ENCODE results near the gene ARHGEF19. TPM values are rescaled to one million over a fixed set of nuclear protein-coding genes. Genes with fewer than 3 reads are reported as not detected.

ARHGEF19 gene
- total and polyA plus RNA-seq, 9 of the 15 experiments (the other 6 are each of a cell fraction or from before 2014, with no cell fraction given) = 0.73 to 21.0 (median 5.2) TPM

DNA sequence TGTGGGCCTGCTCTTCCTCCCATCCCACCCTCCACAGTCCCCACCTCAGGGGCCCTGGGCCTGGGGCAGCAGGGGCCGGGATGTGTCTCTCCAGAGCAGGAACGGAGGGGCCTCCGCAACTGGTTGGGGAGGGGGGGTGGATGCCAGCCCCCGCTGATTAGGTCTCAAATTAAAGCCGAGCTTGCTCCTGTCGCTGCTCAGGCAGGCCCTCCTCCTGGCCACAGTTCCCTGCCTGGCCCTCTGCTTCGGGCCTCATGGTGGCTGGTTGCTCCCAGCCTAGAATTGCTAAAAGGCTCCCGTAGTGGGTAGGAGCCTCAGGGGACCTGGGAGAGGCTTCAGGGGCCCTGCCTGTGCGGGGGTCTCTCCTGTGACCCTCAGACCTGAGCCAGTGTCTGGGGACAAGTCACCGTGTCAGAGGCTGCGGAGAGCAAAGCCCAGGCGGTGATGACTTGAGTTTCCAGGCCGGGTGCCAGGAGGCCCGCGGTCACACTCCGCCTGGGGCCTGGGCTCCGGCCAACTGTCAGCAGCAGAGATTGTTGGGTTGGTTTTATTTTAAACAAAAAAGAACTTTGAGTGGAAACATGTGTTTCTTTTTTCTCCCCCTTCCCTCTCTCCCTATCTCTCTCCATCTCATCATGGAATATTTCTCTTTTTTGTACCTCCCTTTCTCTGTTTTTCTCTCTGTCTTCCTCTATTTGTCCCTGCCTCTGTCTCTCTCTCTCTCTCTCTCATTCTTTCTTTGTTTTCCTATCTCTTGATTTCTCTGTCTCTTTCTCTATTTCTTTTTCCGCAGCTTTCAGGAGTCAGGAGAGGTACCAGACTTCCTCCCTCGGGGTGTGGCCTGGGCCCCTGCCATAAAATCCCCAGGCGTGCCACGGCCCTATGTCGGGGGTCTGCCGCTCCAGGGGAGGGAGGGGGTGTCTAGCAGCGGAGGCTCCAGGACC is 36.6 kb downstream of the ARHGEF19 start (continued):
- TF ChIP-seq, protein P1, sequence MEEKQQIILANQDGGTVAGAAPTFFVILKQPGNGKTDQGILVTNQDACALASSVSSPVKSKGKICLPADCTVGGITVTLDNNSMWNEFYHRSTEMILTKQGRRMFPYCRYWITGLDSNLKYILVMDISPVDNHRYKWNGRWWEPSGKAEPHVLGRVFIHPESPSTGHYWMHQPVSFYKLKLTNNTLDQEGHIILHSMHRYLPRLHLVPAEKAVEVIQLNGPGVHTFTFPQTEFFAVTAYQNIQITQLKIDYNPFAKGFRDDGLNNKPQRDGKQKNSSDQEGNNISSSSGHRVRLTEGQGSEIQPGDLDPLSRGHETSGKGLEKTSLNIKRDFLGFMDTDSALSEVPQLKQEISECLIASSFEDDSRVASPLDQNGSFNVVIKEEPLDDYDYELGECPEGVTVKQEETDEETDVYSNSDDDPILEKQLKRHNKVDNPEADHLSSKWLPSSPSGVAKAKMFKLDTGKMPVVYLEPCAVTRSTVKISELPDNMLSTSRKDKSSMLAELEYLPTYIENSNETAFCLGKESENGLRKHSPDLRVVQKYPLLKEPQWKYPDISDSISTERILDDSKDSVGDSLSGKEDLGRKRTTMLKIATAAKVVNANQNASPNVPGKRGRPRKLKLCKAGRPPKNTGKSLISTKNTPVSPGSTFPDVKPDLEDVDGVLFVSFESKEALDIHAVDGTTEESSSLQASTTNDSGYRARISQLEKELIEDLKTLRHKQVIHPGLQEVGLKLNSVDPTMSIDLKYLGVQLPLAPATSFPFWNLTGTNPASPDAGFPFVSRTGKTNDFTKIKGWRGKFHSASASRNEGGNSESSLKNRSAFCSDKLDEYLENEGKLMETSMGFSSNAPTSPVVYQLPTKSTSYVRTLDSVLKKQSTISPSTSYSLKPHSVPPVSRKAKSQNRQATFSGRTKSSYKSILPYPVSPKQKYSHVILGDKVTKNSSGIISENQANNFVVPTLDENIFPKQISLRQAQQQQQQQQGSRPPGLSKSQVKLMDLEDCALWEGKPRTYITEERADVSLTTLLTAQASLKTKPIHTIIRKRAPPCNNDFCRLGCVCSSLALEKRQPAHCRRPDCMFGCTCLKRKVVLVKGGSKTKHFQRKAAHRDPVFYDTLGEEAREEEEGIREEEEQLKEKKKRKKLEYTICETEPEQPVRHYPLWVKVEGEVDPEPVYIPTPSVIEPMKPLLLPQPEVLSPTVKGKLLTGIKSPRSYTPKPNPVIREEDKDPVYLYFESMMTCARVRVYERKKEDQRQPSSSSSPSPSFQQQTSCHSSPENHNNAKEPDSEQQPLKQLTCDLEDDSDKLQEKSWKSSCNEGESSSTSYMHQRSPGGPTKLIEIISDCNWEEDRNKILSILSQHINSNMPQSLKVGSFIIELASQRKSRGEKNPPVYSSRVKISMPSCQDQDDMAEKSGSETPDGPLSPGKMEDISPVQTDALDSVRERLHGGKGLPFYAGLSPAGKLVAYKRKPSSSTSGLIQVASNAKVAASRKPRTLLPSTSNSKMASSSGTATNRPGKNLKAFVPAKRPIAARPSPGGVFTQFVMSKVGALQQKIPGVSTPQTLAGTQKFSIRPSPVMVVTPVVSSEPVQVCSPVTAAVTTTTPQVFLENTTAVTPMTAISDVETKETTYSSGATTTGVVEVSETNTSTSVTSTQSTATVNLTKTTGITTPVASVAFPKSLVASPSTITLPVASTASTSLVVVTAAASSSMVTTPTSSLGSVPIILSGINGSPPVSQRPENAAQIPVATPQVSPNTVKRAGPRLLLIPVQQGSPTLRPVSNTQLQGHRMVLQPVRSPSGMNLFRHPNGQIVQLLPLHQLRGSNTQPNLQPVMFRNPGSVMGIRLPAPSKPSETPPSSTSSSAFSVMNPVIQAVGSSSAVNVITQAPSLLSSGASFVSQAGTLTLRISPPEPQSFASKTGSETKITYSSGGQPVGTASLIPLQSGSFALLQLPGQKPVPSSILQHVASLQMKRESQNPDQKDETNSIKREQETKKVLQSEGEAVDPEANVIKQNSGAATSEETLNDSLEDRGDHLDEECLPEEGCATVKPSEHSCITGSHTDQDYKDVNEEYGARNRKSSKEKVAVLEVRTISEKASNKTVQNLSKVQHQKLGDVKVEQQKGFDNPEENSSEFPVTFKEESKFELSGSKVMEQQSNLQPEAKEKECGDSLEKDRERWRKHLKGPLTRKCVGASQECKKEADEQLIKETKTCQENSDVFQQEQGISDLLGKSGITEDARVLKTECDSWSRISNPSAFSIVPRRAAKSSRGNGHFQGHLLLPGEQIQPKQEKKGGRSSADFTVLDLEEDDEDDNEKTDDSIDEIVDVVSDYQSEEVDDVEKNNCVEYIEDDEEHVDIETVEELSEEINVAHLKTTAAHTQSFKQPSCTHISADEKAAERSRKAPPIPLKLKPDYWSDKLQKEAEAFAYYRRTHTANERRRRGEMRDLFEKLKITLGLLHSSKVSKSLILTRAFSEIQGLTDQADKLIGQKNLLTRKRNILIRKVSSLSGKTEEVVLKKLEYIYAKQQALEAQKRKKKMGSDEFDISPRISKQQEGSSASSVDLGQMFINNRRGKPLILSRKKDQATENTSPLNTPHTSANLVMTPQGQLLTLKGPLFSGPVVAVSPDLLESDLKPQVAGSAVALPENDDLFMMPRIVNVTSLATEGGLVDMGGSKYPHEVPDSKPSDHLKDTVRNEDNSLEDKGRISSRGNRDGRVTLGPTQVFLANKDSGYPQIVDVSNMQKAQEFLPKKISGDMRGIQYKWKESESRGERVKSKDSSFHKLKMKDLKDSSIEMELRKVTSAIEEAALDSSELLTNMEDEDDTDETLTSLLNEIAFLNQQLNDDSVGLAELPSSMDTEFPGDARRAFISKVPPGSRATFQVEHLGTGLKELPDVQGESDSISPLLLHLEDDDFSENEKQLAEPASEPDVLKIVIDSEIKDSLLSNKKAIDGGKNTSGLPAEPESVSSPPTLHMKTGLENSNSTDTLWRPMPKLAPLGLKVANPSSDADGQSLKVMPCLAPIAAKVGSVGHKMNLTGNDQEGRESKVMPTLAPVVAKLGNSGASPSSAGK (IDR thresholded peaks at IDR 0.05) = no peak; the same call in 1 of the 2 replicates
- TF ChIP-seq, protein P2, sequence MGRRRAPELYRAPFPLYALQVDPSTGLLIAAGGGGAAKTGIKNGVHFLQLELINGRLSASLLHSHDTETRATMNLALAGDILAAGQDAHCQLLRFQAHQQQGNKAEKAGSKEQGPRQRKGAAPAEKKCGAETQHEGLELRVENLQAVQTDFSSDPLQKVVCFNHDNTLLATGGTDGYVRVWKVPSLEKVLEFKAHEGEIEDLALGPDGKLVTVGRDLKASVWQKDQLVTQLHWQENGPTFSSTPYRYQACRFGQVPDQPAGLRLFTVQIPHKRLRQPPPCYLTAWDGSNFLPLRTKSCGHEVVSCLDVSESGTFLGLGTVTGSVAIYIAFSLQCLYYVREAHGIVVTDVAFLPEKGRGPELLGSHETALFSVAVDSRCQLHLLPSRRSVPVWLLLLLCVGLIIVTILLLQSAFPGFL (CRISPR knock-in tag; IDR thresholded peaks at IDR 0.05) = no peak
- TF ChIP-seq, protein P3, sequence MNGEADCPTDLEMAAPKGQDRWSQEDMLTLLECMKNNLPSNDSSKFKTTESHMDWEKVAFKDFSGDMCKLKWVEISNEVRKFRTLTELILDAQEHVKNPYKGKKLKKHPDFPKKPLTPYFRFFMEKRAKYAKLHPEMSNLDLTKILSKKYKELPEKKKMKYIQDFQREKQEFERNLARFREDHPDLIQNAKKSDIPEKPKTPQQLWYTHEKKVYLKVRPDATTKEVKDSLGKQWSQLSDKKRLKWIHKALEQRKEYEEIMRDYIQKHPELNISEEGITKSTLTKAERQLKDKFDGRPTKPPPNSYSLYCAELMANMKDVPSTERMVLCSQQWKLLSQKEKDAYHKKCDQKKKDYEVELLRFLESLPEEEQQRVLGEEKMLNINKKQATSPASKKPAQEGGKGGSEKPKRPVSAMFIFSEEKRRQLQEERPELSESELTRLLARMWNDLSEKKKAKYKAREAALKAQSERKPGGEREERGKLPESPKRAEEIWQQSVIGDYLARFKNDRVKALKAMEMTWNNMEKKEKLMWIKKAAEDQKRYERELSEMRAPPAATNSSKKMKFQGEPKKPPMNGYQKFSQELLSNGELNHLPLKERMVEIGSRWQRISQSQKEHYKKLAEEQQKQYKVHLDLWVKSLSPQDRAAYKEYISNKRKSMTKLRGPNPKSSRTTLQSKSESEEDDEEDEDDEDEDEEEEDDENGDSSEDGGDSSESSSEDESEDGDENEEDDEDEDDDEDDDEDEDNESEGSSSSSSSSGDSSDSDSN (IDR thresholded peaks at IDR 0.05; ENCODE audit: borderline replicate concordance in 1 of 2, low read depth in 2 of 2, low read length in 2 of 2) = peak in 1 of 2 experiments; percentile 60; a peak in 1 of 4 replicates
- TF ChIP-seq E2F3 (CRISPR knock-in tag; IDR thresholded peaks at IDR 0.05) = no peak
- TF ChIP-seq FUS (optimal IDR thresholded peaks at IDR 0.05; ENCODE audit: low read depth, low read length) = no peak
- no peak for TF ChIP-seq ZNF282 (CRISPR knock-in tag; IDR thresholded peaks at IDR 0.05)

All from K562 (cell line).